Activated CD8-positive, alpha-beta memory T cell treated with anti-CD3 and anti-CD28 coated beads for 4 hours (primary cell): ENCODE data around the gene DOCK9.

ENCODE experiments used
- DNase-seq, 2 donors: peaks; one replicate each; pipeline ENCODE4 v3.0.0-alpha.2; 2020; ENCODE audit warnings: low read depth in 2 of 2

Gene DOCK9

GRCh38 chr13:98945863-98946605, 31.8 kb downstream of the DOCK9 start:
- no peak for DNase-seq

DNA sequence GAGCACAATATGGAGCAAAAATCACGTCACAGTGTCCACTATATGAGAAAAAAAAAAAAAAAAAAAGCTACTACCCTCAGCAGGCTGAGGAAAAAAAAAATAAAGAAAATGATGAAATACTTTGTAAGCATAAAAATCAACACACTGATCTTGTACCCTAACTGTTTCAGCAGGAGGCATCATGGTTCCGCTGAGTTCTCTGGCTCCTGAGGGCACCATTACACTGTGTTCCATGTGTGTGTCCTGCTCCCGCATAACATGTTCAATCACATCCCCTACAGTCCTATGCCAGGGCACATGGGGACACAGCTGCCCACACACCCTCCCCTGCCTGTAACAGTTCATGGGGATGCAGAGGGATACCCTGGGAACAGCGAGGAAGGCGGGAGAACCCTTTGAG, 33.5 kb downstream of the DOCK9 start:
- no peak for DNase-seq

DNA sequence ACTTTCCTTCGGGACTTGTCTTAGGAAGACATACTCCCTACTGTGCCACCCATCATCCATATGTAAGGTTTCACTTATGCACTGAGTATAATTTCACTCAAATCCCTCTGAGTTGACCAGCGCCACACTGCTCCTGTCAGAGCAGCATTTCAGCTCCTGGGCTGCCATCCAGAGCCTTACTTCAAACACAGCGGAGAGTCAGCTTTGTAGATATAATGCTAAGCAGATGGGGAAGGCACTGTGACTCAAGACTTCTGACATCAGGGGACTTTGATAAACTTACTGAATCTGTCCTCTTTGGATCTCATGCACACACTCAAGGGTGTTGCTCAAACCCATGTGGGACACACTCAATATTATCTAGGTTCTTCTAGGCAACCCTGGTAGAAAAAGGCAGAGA, 34.9 kb downstream of the DOCK9 start:
- DNase-seq: no peak

GRCh38 chr13:98942485-98942884, 35.4 kb downstream of the DOCK9 start:
- no peak for DNase-seq

DNA sequence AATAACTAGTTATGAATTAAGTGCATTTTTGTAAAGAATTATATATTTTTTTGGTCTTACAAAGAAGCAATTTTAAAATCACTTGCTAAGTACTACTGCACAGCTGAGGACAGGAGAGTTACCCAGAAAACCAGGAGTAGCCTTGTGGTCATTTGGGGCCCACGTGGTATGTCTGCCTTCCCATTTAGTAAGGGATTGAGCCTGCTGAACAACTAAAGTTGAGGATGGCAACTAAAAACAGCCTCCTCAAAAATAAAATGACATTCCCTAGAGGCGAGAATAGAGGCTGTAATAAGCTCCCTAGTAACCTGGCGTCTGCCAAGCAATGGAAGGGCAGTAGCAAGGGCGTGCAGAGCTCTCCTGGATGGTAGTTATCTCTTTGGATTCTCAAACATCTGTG, 36.3 kb downstream of the DOCK9 start:
- DNase-seq: no peak

GRCh38 chr13:98941126-98941525, 36.7 kb downstream of the DOCK9 start:
- no peak for DNase-seq

DNA sequence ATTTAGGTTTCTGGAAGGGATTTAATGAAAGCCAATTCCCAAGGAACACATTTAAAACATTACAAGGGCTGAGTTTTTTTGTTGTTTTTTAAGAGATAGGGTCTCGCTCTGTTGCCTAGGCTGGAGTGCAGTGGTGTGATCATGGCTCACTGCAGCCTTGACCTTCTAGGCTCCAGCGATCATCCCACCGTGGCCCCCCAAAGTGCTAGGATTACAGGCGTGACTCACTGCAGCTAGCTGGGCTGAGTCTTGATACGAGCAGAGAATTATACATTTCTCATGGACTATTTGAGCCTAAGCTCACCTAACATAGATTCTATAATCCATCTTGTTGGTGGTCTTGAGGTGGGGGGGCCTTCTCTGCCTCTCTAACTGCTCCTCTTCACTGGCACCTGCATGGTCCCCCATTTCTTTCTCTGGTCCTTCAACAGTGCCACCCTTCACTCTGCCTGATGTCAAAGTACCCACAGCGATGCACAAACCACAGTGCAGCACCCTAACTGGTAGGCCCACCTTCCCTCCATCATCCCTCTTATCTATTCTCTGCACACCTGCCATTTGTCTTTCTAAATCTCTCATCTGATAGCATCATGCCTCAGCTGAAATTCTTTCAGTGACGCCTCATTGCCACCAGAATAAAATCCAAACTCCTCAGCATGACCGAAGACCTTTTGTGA, 37.4 kb downstream of the DOCK9 start:
- DNase-seq: no peak

GRCh38 chr13:98939660-98940191, 38.1 kb downstream of the DOCK9 start:
- no peak for DNase-seq

DNA sequence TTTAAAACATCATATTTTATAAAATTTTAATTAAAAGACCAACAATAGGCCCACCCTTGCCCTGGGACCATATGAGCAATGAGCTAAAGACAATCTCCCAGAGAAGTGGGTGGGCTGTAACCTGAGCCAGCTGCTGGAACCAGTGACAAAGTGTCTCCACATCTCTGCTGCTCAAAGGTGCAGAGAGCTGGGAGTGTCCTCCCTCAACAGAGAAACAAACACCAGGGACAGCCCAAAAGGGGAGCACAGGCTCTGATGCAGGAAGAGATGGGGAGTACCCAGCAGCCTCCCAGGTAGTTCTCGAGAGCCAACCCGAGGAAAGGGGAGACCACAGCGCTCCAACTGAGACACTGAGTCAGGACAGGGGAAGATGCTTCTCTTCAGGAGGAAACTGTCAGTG, 39.1 kb downstream of the DOCK9 start:
- DNase-seq: no peak

- DNase-seq: no peak
These were observed 39.9 kb downstream of the DOCK9 start for GRCh38 chr13:98937911-98938381.

GRCh38 chr13:98934243-98934642, 43.6 kb downstream of the DOCK9 start:
- DNase-seq: no peak

DNA sequence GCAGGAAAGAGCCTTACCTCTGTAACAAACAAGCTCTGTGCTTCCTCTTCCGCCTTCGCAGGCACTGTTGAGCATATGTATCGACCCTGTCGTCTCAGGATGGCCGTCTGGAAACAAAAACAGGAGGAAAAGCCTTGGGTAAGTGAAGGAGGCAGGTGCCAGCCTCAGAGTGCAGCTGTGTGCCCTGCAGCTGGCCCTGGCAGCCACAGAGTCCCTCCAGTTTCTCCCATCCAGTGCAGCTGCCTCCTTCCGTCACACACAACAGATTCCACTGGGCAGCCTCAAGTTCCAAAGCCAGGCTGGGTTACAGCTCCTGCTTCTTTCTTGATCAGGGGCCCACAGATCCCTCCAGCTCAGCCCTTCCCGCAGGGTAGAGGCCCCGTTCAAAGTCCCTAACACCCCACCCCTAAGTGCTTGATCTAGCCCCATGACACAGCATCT, 47.7 kb downstream of the DOCK9 start:
- DNase-seq: no peak

- DNase-seq: no peak
These were observed 49.6 kb downstream of the DOCK9 start for GRCh38 chr13:98927951-98928927.

DNA sequence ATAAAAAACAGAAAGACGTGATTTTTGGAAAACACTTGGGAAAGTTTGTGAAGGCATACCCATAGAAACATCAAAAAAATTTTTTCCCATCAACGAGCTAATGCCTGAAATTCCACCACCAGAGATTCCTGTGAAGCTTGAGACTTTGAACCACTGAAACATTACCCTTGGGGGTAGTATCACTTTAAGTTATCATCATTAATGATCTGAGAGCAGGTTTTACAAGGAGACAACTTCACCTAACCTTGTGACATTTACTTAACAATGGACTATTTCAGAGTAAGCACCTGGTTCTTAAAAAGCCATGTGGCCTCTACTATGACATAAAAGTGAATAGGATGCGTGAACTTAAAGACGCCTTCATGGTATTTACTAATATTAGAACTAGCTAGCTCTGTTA, 51.9 kb downstream of the DOCK9 start:
- DNase-seq: no peak

DNA sequence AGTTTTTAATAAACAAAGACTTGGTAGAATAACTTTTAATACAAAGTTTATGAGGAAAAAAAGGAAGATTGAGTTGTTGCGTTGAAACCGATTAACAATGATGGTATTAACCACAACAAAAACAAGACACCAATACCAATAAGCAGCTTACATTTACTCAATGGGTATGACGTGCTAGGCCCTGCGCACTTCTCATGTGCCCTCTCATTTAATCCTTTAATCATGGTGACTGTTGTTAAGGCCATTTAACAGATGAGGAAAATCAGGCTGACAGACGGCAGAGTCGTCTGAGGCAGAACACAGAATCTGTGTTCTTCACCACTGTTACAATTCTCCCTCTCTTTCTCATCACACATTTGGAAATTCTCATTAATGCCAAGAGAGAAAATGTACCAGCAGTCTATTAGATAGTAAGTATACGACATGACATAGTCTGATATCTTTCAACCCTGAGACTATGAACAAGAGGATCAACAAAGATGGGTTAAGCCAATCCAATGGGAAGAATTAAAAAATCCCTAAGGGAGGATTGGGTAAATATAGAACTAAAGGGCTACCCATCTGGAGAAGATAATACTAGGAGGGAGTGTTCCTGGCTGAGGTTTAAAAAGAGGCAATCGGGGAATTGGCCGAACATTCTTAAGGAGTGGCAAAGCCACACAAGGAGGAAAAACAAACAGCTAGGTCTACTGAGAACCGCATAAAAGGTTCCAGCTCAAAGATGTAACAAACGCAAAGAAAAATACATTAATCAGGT, 54.0 kb downstream of the DOCK9 start:
- DNase-seq: no peak

DNA sequence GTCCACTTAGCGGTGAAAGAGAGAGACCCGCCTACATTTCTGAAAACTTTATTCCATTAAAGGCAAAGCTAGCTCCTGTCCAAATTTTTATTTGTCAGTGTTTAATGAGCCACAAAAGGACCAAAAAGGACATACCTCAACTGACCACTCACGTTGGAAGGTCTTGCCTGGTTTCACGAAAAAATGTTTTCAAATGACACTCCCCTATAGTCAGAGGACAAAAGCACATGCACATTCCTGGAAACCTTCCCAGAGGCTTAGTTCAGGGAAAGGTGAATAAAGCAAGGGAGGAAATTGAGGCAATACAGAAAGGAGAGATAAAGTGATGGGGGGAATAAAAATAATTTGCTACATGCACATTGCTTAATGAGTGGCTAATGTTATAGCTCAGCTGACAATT, 55.6 kb downstream of the DOCK9 start:
- no peak for DNase-seq

GRCh38 chr13:98921786-98922185, 56.1 kb downstream of the DOCK9 start:
- DNase-seq: no peak

GRCh38 chr13:98921015-98921580, 56.8 kb downstream of the DOCK9 start:
- DNase-seq: no peak

DNA sequence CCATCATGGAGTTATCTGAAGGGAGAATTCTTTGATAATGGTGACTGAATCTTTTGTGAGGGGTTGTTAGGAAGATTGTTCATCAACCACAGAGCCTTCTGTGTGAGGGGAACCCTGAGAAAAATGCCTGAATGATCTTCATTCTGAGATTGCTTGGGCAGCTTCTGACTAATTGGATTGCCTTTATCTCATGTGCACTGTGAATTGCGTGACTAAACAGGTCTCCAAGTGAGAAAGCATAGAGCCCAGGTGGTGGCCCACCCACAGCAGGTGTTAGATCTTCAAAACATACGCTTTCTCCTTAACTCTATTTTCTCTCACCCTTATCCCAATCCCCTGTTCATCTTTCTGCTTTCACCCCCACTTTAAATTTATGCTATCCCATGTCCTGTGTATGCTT, 58.3 kb downstream of the DOCK9 start:
- DNase-seq: no peak

- no peak for DNase-seq
These were observed 59.1 kb downstream of the DOCK9 start for GRCh38 chr13:98918771-98919170.

DNA sequence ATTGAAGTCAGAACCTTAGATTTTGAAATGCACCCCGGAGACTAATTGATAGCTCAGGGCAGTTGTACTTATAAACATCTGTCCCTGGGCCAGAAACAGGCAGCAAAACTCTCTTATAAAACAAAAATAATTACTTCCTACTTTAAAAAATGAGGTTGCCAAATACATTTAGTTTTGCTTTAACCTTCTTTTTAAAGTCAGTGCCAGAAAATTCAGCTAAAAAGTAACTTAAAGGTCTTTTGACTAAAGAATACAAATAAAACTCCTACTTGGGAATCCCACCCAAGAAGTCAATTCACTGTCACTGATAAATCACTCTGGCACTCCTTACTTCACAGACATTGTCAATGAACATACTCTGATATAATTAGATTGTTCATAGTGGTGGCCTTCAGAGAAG, 60.7 kb downstream of the DOCK9 start:
- no peak for DNase-seq
